Mesenteric fat pad (tissue), 1 donor: ENCODE results near the gene SCPEP1. TPM values are rescaled to one million over a fixed set of nuclear protein-coding genes. Genes with fewer than 3 reads are reported as not detected.

ENCODE experiments used
- DNase-seq: peaks from one replicate; pipeline ENCODE4 v3.0.0-alpha.2; 2020; ENCODE audit warnings: low spot score
- total RNA-seq: library from RNA; stranded (reverse); fragmentation: NEBNext Ultra II Directional; extraction: Animal tissue kit (Norgen Biotek cat#: 25700); gene quantifications from one replicate; pipeline ENCODE4 v1.2.1, GENCODE V29; 2021
- donor health status: DM: yes; HTN: yes; CAD: no.

The SCPEP1 gene
- total RNA-seq, 1 donor from 2014 or later: 99.4 TPM

DNA sequence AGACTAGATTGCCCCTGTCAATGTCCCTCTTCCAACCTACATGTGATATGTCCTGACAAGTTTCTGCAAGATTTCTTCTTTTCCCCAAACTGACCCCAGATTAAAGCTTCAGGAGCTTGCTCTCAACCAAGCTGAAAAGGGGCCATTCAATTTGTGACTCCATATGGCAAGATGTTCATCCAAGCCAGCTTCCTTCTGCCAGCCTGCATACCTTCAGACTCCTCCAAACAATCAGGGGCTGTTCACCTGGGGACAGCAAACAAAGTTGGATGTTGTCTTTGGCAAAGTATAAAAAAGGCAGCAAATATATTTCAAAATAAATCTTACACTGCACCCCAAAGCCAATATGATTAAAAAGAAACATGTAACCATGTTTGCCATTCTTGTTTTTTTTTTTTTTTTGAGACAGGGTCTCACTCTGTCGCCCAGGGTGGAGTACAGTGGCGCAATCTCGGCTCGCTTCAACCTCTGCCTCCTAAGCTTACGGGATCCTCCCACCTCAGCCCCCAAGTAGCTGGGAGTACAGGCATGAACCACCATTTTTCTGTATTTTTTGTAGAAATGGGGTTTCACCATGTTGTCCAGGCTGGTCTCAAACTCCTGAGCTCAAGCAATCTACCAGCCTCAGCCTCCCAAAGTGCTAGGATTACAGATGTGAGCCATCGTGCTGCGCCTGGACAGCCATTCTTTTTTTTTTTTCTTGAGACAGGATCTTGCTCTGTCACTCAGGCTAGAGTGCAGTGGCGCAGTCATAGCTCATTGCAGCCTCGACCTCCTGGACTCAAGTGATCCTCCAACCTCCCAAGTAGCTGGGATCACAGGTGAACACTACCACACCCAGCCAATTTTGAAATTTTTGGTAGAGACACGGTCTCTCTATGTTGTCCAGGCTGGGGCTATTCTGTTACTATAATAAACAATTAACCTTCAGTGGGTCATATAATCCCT, 57.1 kb downstream of the SCPEP1 start:
- DNase-seq: no peak

GRCh38 chr17:57035971-57036481, 58.1 kb downstream of the SCPEP1 start:
- DNase-seq: no peak

GRCh38 chr17:57037411-57037810, 59.5 kb downstream of the SCPEP1 start:
- no peak for DNase-seq

- DNase-seq: no peak
Observed at GRCh38 chr17:57038486-57038885, 60.6 kb downstream of the SCPEP1 start.

DNA sequence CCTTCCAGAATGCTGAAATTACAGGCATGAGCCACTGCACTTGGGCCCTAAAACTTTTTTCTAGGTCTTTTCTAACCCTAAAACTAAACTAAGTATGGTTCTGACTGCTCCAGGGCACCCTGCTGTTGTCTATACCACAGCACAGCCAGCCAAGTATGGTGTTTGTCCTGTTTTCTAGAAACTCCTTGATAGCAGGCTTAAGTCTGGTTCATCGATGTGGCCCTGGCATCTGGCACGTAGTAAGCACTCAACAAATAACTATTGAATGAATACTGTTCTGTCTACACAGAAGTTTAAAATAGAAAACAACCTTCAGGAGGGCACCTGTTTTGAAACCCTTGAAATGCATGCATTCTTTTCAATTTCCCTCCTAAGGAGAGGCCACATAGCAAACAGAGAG, 62.6 kb downstream of the SCPEP1 start:
- DNase-seq: no peak

DNA sequence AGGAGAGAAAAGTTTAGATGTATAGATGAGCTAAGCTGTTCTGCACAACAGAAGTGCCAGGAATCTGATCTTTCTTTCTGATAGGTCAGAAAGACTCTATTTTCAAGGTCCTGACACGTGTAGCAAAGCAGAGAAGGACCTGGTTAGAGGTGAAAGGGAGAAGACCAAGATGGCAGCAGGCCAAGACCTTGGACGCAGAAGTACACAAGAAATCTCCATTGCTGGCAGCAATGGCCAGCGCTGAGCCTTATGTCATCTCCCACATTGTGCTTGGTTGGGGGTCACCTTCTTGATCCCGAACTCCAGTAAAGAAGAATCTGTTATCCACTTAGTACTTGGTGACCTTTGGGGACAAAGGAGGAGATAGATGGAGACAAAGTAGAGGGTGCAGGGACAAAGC, 65.3 kb downstream of the SCPEP1 start:
- DNase-seq: no peak

DNA sequence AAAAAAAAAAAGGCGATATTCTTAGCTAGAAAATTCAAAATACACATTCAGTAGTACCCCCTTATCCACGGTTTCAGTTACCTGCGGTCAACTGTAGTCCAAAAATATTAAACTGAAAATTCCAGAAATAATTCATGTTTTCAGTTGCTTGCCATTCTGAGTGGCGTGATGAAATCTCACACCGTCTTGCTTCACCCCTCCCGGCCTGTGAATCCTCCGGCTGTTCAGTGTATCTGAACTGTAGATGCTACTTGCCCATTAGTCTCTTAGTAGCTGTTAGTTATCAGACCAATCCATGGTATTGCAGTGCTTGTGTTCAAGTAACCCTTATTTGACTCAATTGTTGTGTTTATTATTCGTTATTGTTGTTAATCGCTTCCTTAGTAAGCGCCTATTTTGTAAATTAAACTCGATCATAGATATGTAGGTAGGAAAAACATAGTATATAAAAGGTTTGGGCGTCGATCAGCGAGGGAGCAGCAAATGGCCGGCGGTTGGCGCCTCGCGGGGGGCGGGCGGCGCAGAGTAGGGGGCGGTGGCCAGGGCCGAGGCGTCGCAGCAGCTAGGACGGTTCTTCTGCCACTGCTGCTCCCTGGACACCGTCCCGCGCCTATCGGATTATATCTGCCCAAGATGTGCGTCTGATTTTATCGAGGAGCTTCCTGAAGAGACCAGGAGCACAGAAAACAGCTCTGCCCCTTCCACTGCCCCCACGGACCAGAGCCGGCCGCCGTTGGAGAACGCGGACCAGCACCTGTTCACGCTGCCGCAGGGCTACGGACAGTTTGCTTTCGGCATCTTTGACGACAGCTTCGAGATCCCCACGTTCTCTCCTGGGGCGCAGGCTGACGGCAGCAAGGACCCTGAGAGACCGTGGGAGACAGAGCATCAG, 67.3 kb downstream of the SCPEP1 start:
- DNase-seq: no peak

DNA sequence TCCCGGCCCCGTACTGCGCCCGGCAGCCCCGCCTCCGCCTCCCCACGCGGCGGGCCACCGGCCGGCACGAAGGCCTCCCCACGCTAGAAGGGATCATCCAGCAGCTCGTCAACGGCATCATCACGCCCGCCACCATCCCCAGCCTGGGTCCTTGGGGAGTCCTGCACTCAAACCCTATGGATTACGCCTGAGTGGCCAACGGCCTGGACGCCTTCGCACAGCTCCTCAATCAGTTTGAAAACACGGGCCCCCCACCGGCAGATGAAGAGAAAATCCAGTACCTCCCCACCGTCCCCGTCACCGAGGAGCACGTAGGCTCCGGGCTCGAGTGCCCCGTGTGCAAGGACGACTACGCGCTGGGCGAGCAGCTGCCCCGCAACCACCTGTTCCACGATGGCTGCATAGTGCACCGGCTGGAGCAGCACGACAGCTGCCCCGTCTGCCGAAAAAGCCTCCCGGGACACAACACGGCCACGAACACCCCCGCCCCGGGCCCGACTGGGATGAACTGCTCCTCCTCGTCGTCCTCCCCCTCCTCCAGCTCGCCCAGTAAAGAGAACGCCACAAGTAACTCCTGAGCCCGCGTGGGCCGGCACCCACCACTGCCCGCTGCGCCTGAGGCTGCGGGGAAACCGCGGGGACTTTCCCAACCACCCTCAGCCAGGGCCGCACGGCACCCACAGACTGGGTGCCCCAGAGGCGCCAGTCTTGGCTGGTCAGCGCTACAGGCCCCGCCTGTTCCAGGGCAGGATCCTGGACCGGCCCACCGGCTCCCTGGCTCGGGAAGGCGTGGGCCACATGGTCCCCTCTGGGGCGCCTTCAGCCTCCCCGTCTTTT, 68.2 kb downstream of the SCPEP1 start:
- no peak for DNase-seq

GRCh38 chr17:57046749-57047148, 68.8 kb downstream of the SCPEP1 start:
- DNase-seq: no peak

DNA sequence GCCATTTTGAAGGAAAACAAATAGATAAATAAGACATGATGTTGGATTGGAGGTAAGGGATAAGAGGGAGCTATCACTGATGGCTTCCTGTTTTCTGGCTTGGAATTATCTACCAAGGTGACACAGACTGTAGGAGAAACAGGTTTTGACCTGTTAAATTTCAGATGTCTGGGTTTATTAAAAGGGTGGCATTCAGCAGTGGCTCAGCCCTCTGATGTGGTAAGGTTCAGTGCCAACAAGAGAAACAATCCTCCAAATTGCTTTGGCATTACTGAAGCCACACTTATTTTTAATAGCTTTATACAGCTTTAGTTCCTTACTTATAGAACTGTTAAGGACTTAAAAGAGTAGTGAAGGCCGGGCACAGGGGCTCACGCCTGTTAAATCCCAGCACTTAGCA, 70.2 kb downstream of the SCPEP1 start:
- no peak for DNase-seq

DNA sequence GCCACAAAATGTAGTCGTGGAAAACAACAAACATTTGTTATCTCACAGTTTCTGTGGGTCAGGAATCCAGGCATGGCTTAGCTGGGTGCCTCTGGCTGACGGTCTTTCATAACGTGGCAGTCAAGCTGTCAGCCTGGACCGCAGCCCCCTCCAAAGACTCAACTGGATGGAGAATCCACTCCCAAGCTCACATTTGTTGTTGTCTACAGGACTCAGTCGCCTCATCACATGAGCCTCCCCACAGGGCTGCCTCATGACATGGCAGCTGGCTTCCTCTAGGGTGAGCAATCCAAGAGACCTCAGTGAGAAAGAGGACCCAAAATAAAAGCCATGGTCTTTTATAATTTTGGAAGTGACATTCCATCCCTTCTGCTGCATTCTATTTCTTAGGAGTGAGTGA, 72.4 kb downstream of the SCPEP1 start:
- DNase-seq: no peak

- DNase-seq: no peak
Observed at GRCh38 chr17:57051886-57052361, 74.0 kb downstream of the SCPEP1 start.

Other genes with a start within 250 kb of the SCPEP1 start
- gene C17orf67, start 144.2 kb upstream of the SCPEP1 start, total RNA-seq: 2.0 TPM
- gene DGKE, start 144.0 kb upstream of the SCPEP1 start, total RNA-seq: 7.3 TPM
- 114 TPM for gene TRIM25, start 64.1 kb upstream of the SCPEP1 start, total RNA-seq
- 9.9 TPM for gene COIL, start 17.1 kb upstream of the SCPEP1 start, total RNA-seq
- 49.1 TPM for gene AKAP1, start 107.1 kb downstream of the SCPEP1 start, total RNA-seq